HG03520 (cell line): ENCODE data around the gene OSBPL2.

Experiments used
- ATAC-seq: cut with Tn5 transposase; IDR thresholded peaks from one replicate; pipeline ENCODE4 v1.9.1; 2021; ENCODE audit warnings: mild to moderate bottlenecking, moderate library complexity; ENCODE audit not compliant: unreplicated experiment

OSBPL2 gene

GRCh38 chr20:62296724-62297448, 58.6 kb downstream of the OSBPL2 start:
- no peak for ATAC-seq

- ATAC-seq = no peak
Measured at GRCh38 chr20:62297449-62298227, 59.3 kb downstream of the OSBPL2 start.

GRCh38 chr20:62298577-62299249, 60.4 kb downstream of the OSBPL2 start:
- ATAC-seq = no peak

- no peak for ATAC-seq
Measured at GRCh38 chr20:62299666-62300236, 61.4 kb downstream of the OSBPL2 start.

GRCh38 chr20:62300319-62300718, 62.0 kb downstream of the OSBPL2 start:
- ATAC-seq = no peak

GRCh38 chr20:62301111-62301668, 62.9 kb downstream of the OSBPL2 start:
- ATAC-seq = no peak

GRCh38 chr20:62301773-62302340, 63.5 kb downstream of the OSBPL2 start:
- ATAC-seq = peak; percentile 31

- ATAC-seq = peak; percentile 83
Measured at GRCh38 chr20:62302341-62303061, 64.2 kb downstream of the OSBPL2 start, which contains the start of gene ADRM1. Gene ADRM1, plus strand, starts transcription at chr20:62302997. Its CDS starts 572 bp downstream, at chr20:62303569.

- ATAC-seq = no peak
Measured at GRCh38 chr20:62303062-62303339, 64.7 kb downstream of the OSBPL2 start.

- no peak for ATAC-seq
Measured at GRCh38 chr20:62303340-62304226, 65.3 kb downstream of the OSBPL2 start.

GRCh38 chr20:62304331-62305148, 66.2 kb downstream of the OSBPL2 start:
- no peak for ATAC-seq

- ATAC-seq = no peak
Measured at GRCh38 chr20:62305149-62305764, 66.9 kb downstream of the OSBPL2 start.

- no peak for ATAC-seq
Measured at GRCh38 chr20:62305765-62306413, 67.6 kb downstream of the OSBPL2 start.

GRCh38 chr20:62306414-62307187, 68.3 kb downstream of the OSBPL2 start:
- no peak for ATAC-seq

GRCh38 chr20:62307226-62308101, 69.1 kb downstream of the OSBPL2 start:
- ATAC-seq = no peak
